Left lung (tissue), 10 donors: ENCODE results near the gene OSCAR. TPM values are rescaled to one million over a fixed set of nuclear protein-coding genes. Genes with fewer than 3 reads are reported as not detected.

ENCODE experiments used
- ATAC-seq: fragments of 200-7000 bp; cut with Tn5 transposase; one replicate; pipeline ENCODE4 v1.9.1; 2020; ENCODE audit warnings: moderate library complexity
- DNase-seq, 4 donors: peaks; one replicate each; pipeline ENCODE4 v3.0.0-alpha.2; 2013 to 2020
- H3K27ac ChIP-seq, 2 donors: fragments of 200-600 bp; sonication (generic) in 1 of 2; one replicate each; pipeline versions ENCODE4 v1.5.0 to v1.8.0; 2020 to 2021
- H3K27me3 ChIP-seq, 2 donors: fragments of 200-600 bp; sonication (generic) in 1 of 2; one replicate each; pipeline versions ENCODE4 v1.5.0 to v1.8.0; 2020 to 2021
- H3K36me3 ChIP-seq, 2 donors: fragments of 200-600 bp; sonication (generic) in 1 of 2; one replicate each; pipeline versions ENCODE4 v1.5.0 to v1.8.0; 2020 to 2021
- H3K4me1 ChIP-seq, 2 donors: fragments of 200-600 bp; one replicate each; pipeline ENCODE4 v1.8.0; 2021
- H3K4me3 ChIP-seq, 2 donors: fragments of 200-600 bp; sonication (generic) in 1 of 2; one replicate each; pipeline versions ENCODE4 v1.5.0 to v1.8.0; 2020 to 2021; ENCODE audit warnings: mild to moderate bottlenecking in 1 of 2
- H3K9me3 ChIP-seq, 2 donors: fragments of 200-600 bp; sonication (generic) in 1 of 2; one replicate each; pipeline versions ENCODE4 v1.5.0 to v1.8.0; 2020 to 2021
- CTCF ChIP-seq, 2 donors: fragments of 200-600 bp; sonication (generic) in 1 of 2; IDR thresholded peaks; one replicate each; pipeline versions ENCODE4 v1.5.0 to v1.8.0; 2021; ENCODE audit warnings: antibody characterized with exemption in 2 of 2
- intact Hi-C, 2 donors: fragments of 100-400 bp; cut with DNase I; formaldehyde crosslinking; loops; one replicate each; pipeline versions ENCODE4 v1.11.2 to v1.14.2; 2022
- polyA plus RNA-seq, 6 donors: library from polyadenylated mRNA; unstranded; fragments of 120-200 nt; gene quantifications; one replicate each; pipeline ENCODE4 v1.2.1, GENCODE V29; 2013; ENCODE audit not compliant: insufficient read length in 6 of 6
- total RNA-seq, 2 donors: library from RNA; stranded (reverse); fragmentation: NEBNext Ultra II Directional; extraction: Animal tissue kit (Norgen Biotek cat#: 25700); gene quantifications; one replicate each; pipeline ENCODE4 v1.2.1, GENCODE V29; 2021
- donor health status: DM: no; HTN: yes; CAD: no.
- donor health status: DM: no; HTN: no; CAD: no.

OSCAR gene
- total and polyA plus RNA-seq, 8 donors: 0.43 to 57.1 (median 0.58) TPM

GRCh38 chr19:54145541-54146158 is 45.0 kb upstream of the OSCAR start:
- intact Hi-C loops: no loop called here
- TF ChIP-seq CTCF (IDR thresholded peaks at IDR 0.05): no peak
- Histone ChIP-seq H3K27me3 (no peaks in the 10 kb centered on the region), H3K4me3 (no peak overlapping the region), H3K27ac (no peak overlapping the region), H3K9me3 (no peaks in the 10 kb centered on the region), H3K4me1 (peaks cover 0 to 11% of the 10 kb centered on the region in 2 donors), H3K36me3 (peaks cover 11 to 86% of the 10 kb centered on the region in 2 donors)
- ATAC-seq: no peak
- no peak for DNase-seq

- H3K27me3 ChIP-seq: no peaks in the 10 kb centered on the region
- H3K27ac ChIP-seq: no peak overlapping the region
- no peak for TF ChIP-seq CTCF (IDR thresholded peaks at IDR 0.05)
- intact Hi-C loops: no loop called here
- H3K4me3 ChIP-seq: no peak overlapping the region
- DNase-seq: no peak
- H3K9me3 ChIP-seq: no peaks in the 10 kb centered on the region
- H3K4me1 ChIP-seq: peaks cover 10 to 36% of the 10 kb centered on the region in 2 donors
- H3K36me3 ChIP-seq: peaks cover 7 to 61% of the 10 kb centered on the region in 2 donors
- no peak for ATAC-seq
Measured at GRCh38 chr19:54142166-54142780, 41.7 kb upstream of the OSCAR start.

- H3K36me3 ChIP-seq: peaks cover 7 to 52% of the 10 kb centered on the region in 2 donors
- no peaks in the 10 kb centered on the region for H3K9me3 ChIP-seq
Measured at GRCh38 chr19:54141356-54141755, 40.8 kb upstream of the OSCAR start.

GRCh38 chr19:54138489-54139256 is 38.1 kb upstream of the OSCAR start:
- Histone ChIP-seq H3K27me3 (no peaks in the 10 kb centered on the region), H3K4me1 (peaks cover 17 to 52% of the 10 kb centered on the region in 2 donors), H3K27ac (peak overlapping the region; percentile 86 to 92), H3K4me3 (peak overlapping the region; percentile 94 to 99), H3K9me3 (no peaks in the 10 kb centered on the region), H3K36me3 (peaks cover 4 to 25% of the 10 kb centered on the region in 2 donors)
- intact Hi-C loops: no loop called here
- ATAC-seq: no peak
- no peak for TF ChIP-seq CTCF (IDR thresholded peaks at IDR 0.05)
- DNase-seq: no peak

More at GRCh38 chr19:54141356-54141755, 40.8 kb upstream of the OSCAR start:
- ATAC-seq (no peak), DNase-seq (no peak)
- H3K4me1 ChIP-seq: peaks cover 10 to 40% of the 10 kb centered on the region in 2 donors
- intact Hi-C loops: no loop called here
- no peaks in the 10 kb centered on the region for H3K27me3 ChIP-seq
- no peak for TF ChIP-seq CTCF (IDR thresholded peaks at IDR 0.05)
- H3K4me3 ChIP-seq: no peak overlapping the region
- H3K27ac ChIP-seq: no peak overlapping the region
